ENCODE results near the gene SCUBE1.

DNA sequence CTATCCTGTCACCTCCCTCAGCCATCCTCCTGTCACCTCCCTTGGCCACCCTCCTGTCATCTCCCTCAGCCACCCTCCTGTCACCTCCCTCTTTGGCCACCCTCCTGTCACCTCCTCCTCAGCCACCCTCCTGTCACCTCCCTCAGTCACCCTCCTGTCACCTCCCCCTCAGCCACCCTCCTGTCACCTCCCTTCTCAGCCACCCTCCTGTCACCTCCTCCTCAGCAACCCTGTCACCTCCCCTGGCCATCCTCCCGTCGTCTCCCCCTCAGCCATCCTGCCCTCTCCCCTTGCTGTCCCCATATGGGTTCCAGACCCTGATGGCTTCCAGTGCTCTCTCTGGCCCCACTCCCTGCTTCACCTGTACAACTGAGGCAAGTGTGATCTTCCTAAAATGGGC lies 61.8 kb downstream of the SCUBE1 start:
- TF ChIP-seq CTCF (conservative IDR thresholded peaks at IDR 0.05) (no peak), EZH2 (IDR thresholded peaks at IDR 0.05; ENCODE audit: low read depth) (no peak)

All from PC-9 (cell line).